NOMO-1 (cell line): ENCODE results near the gene HERPUD2.
"Not testable (repeated sequence)": the region's sequence is repeated elsewhere in the genome, so short reads cannot be mapped to it uniquely, and the experiment has no call there.

Experiments used
- DNase-seq, 2 experiments: peaks; one replicate each; lab custom pipeline; 2025; ENCODE audit not compliant: unreplicated experiment in 2 of 2; lab: John Stamatoyannopoulos, UW

Gene HERPUD2

GRCh38 chr7:35685781-35686180, 9.2 kb downstream of the HERPUD2 start:
- no peak for DNase-seq

DNA sequence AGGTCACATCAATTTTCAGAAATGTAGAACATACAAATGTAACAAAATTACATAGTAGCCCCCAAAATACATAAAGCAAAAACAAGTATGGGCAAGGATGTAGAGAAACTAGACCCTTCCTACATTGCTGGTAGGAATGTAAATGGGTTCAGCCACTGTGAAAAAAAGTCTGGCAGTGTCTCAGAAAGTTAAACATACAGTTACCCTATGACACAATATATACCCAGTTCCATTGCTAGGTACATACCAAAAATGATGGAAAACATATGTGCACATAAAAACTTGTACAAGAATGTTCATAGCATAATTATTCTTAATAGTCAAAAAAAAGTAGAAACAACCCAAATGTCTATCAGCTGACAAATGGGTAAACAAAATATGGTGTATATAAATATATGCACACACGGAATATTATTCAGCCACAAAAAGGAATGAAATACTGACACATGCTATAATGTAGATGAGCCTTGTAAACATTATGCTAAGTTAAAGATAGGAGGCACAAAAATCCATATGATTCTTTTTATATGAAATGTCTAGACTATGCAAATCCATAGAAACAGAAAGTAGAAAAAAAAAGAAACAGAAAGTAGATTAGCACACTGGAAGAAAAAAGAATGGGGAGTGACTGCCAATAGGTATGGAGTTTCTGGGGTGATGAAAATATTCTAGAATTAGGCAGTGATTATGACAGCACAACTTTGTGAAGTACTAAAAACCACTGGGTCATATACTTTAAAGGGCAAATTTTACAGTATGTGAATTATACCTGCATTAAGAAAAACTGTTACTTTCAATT, 13.5 kb downstream of the HERPUD2 start:
- no peak for DNase-seq

- DNase-seq = no peak
Measured at GRCh38 chr7:35680403-35681013, 14.4 kb downstream of the HERPUD2 start.

- DNase-seq = no peak
Measured at GRCh38 chr7:35677582-35678356, 17.2 kb downstream of the HERPUD2 start.

DNA sequence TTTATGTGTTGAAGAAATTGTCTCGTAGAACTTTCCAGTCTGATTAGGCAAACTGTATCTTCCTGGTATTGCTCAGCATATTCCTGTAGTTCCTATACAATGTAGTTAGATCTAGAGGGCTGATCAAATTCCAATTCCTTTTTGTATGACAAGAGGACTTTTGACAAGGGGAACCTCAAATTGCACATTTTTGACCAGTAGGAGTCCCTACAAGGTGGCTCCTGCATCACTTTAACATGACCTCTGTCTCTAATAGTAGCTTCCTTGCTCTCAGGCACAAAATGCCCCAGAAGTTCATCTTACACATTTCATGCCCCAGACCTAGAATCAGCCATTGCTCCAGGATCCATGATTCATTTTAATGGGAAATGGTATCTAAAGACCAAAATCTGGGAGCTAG, 18.7 kb downstream of the HERPUD2 start:
- no peak for DNase-seq

DNA sequence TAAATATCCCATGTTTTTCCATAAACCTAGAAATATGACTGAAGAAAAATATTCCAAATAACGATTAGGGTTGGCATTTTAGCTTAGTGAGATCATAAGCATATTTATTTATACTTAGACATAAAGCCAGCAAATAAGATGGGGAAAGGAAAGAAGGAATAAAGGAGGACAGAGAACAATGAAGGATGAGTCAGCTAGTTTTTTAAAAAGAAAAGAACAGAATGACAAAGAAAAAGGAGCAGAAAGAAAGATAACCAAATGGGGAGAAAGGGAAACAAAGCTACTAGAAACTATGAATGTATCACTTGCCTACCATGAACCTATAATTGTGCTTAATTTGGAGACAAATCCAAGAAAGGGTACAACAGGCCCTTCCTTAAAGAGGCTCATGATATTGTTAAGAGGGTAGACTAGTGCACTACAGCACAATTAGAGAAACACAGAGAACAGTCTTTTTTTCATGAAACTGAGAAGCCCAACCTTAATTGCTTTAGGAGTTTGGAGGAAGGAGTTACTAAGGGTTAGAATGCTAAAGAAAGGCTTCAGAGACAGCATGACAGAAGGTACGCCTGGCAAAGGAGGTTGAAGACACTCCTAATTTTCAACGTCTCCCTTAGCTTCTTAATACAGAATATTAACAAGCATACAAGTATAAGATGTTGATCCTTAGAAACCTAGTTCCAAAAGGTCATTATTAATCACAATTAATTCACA, 23.9 kb downstream of the HERPUD2 start:
- no peak for DNase-seq

DNA sequence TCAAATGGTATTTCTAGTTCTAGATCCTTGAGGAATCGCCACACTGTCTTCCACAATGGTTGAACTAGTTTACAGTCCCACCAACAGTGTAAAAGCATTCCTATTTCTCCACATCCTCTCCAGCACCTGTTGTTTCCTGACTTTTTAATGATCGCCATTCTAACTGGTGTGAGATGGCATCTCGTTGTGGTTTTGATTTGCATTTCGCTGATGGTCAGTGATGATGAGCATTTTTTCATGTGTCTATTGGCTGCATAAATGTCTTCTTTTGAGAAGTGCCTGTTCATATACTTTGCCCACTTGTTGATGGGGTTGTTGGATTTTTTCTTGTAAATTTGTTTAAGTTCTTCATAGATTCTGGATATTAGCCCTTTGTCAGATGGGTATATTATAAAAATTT, 34.5 kb downstream of the HERPUD2 start:
- DNase-seq = not testable (repeated sequence)

- no peak for DNase-seq
Measured at GRCh38 chr7:35658606-35659201, 36.2 kb downstream of the HERPUD2 start.

GRCh38 chr7:35657125-35657524, 37.8 kb downstream of the HERPUD2 start:
- no peak for DNase-seq

- DNase-seq = not testable (repeated sequence)
Measured at GRCh38 chr7:35654558-35654957, 40.4 kb downstream of the HERPUD2 start.

DNA sequence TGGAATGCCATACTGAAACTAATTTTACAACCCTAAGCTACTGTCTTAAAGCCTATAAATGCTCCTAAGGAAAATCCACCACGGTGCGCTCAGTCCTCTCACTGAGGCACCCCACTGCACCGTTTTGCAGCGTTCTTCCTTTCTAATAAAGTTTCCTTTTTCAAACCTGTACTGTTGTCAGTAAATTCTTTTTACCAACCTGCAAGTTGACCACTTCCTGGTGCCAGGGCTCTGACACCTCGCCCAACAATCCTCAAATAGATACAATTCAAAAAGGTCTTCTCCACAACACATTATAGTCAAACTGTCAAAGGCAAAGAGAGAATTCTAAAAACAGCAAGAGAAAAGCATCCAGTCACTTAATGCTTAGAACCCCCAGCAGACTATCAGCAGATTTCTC, 42.8 kb downstream of the HERPUD2 start:
- no peak for DNase-seq

DNA sequence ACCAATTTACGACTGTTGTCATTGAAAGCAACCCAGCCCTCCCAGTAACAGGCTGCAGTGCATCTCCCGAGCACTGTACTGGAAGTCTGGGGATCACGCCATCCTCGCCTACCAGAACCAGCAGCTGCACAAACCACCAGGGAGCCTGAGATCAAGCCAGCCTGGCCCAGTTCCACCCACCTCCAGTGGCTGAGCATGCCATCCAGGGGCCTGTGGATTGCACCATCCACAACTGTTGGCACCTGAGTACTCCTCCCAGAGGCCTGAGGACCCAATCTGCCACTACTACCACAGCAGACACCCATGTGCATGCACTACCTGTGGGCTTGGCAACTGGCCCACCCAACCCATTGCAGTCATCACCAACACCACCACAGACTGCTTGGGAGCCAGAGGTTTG, 44.2 kb downstream of the HERPUD2 start:
- DNase-seq = no peak

GRCh38 chr7:35649711-35650110, 45.2 kb downstream of the HERPUD2 start:
- DNase-seq = no peak

- DNase-seq = no peak
Measured at GRCh38 chr7:35648367-35648766, 46.6 kb downstream of the HERPUD2 start.

DNA sequence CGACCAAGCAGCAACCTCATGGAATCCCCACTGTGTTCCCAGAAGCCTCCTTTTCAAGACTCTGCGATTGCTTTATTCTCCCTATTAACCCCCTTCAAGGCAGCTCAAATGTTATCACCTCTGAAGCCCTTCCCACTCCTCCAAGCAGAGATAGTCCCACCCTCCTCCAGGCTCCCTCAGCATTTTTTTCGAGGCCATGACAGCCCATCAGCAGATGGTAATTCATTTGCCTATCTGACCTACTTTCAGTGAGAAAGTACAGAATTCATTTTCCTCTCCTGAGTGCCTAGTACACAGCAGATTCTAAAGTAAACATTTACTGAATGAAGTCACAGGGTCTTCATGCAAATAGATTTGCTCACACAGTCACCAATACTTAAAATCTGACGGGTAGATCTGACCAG, 47.8 kb downstream of the HERPUD2 start:
- DNase-seq = no peak

GRCh38 chr7:35646289-35647023, 48.5 kb downstream of the HERPUD2 start:
- DNase-seq = no peak

GRCh38 chr7:35645691-35646090, 49.2 kb downstream of the HERPUD2 start:
- no peak for DNase-seq

- no peak for DNase-seq
Measured at GRCh38 chr7:35630024-35630972, 64.6 kb downstream of the HERPUD2 start.
